Endothelial cell of umbilical vein (primary cell): ENCODE measurements around the gene BRCA2.

Source experiments
- CTCF ChIP-seq, 2 donors: IDR thresholded peaks; 1 replicate in 1 of 2; 2 replicates in 1 of 2; pipeline ENCODE4 v1.5.1; 2011; ENCODE audit warnings: low read length in 2 of 2, mild to moderate bottlenecking in 2 of 2, moderate library complexity in 2 of 2, control low read depth in 1 of 2, inconsistent platforms in 1 of 2, low read depth in 1 of 2; ENCODE audit not compliant: insufficient read depth in 1 of 2; ENCODE audit errors: extremely low read depth in 1 of 2
- JUN ChIP-seq: IDR thresholded peaks from 2 replicates; pipeline ENCODE4 v1.6.1; 2011; ENCODE audit warnings: borderline replicate concordance, low read depth; ENCODE audit not compliant: insufficient read length, insufficient read depth
- MAX ChIP-seq: IDR thresholded peaks from 2 replicates; pipeline ENCODE4 v1.6.1; 2011; ENCODE audit not compliant: insufficient read depth, insufficient read length
- POLR2A ChIP-seq: IDR thresholded peaks from 2 replicates; pipeline ENCODE4 v1.6.1; 2012; ENCODE audit warnings: low read depth, mild to moderate bottlenecking, control low read depth, low read length
- POLR2AphosphoS5 ChIP-seq: IDR thresholded peaks from 2 replicates; pipeline ENCODE4 v1.6.1; 2012; ENCODE audit warnings: low read depth, mild to moderate bottlenecking, control low read depth, low read length, moderate library complexity; ENCODE audit not compliant: insufficient read depth

- no peak for TF ChIP-seq CTCF (IDR thresholded peaks at IDR 0.05; ENCODE audit: extremely low read depth in 1 of 2, insufficient read depth in 1 of 2, low read depth in 1 of 2, low read length in 2 of 2)
- TF ChIP-seq POLR2A: no peak
- TF ChIP-seq MAX: no peak
- TF ChIP-seq POLR2AphosphoS5: no peak
- TF ChIP-seq JUN: no peak
These were observed 108.3 kb downstream of the BRCA2 start for GRCh38 chr13:32423592-32423991.
